K562 (cell line): ENCODE measurements around the gene IL1R1. TPM values are rescaled to one million over a fixed set of nuclear protein-coding genes. Genes with fewer than 3 reads are reported as not detected.

Experiments
- ATAC-seq: fragments of 200-7000 bp; cut with Tn5 transposase; 3 replicates; pipeline ENCODE4 v1.9.1; 2020; ENCODE audit warnings: moderate library complexity
- BruUV-seq: library from RNA; stranded (reverse); fragments of 400-500 nt; replicated peaks from 2 replicates; lab custom pipeline; 2021; lab: Mats Ljungman, UMichigan
- CTCF ChIA-PET: fragments of 300-600 bp; formaldehyde crosslinking; extraction: SDS; loops from one replicate; lab custom pipeline; 2021; ENCODE audit warnings: low intra/inter-chr PET ratio; lab: Yijun Ruan, JAX
- POLR2A ChIA-PET: fragments of 300-600, 350-650 bp; sonication (Branson Sonifier 250); formaldehyde crosslinking; extraction: SDS; loops from one replicate; lab custom pipeline; 2021; ENCODE audit warnings: antibody characterized with exemption, inconsistent platforms; lab: Yijun Ruan, JAX
- DNase-seq, 4 experiments: peaks; one replicate each; pipeline versions ENCODE4 v3.0.0 to v3.0.0-alpha.2; 2011 to 2018; ENCODE audit warnings: low spot score in 3 of 4, mixed read lengths in 3 of 4; ENCODE audit errors: extremely low read depth in 1 of 4
- FAIRE-seq: peaks from 2 replicates; lab custom pipeline; 2011; peaks lifted over from hg19 to GRCh38; lab: Jason Lieb, UNC
- H2AFZ ChIP-seq: 2 replicates; pipeline ENCODE4 v1.6.0; 2011; ENCODE audit warnings: low read depth, low read length, control low read depth, inconsistent platforms
- H3K27ac ChIP-seq: fragments of 200-600 bp; 3 replicates; pipeline ENCODE4 v1.8.0; 2011; ENCODE audit warnings: low read depth, mild to moderate bottlenecking, control low read depth, inconsistent platforms, low read length, moderate library complexity, mixed read lengths; ENCODE audit errors: extremely low read depth
- H3K27me3 ChIP-seq, 2 experiments: fragments of 300-600 bp in 1 of 2; 2 replicates in 1 of 2; 3 replicates in 1 of 2; pipeline versions ENCODE4 v1.6.0 to v1.8.0; 2011; ENCODE audit warnings: inconsistent platforms in 2 of 2, low read length in 2 of 2, mild to moderate bottlenecking in 1 of 2, mixed read lengths in 1 of 2, moderate library complexity in 1 of 2; ENCODE audit not compliant: control insufficient read depth in 2 of 2, insufficient read depth in 2 of 2
- H3K36me3 ChIP-seq: fragments of 300-600 bp; 3 replicates; pipeline ENCODE4 v1.8.0; 2011; ENCODE audit warnings: mild to moderate bottlenecking, low read length, inconsistent platforms; ENCODE audit not compliant: control insufficient read depth, insufficient read depth
- H3K4me1 ChIP-seq, 2 experiments: fragments of 200-600 bp in 1 of 2; replicated peaks in 1 of 2; 2 replicates in 1 of 2; 3 replicates in 1 of 2; pipeline versions ENCODE4 v1.5.1 to v1.8.0; 2011; ENCODE audit warnings: inconsistent platforms in 2 of 2, low read length in 2 of 2, mild to moderate bottlenecking in 1 of 2, mixed read lengths in 1 of 2, moderate library complexity in 1 of 2; ENCODE audit not compliant: control insufficient read depth in 2 of 2, insufficient read depth in 2 of 2
- H3K4me2 ChIP-seq: 2 replicates; pipeline ENCODE4 v1.6.1; 2011; ENCODE audit warnings: low read length, control low read depth, inconsistent platforms, mixed read lengths; ENCODE audit not compliant: insufficient read depth
- H3K4me3 ChIP-seq: fragments of 200-600 bp; sonication (generic), shearing (Covaris generic); 2 replicates; pipeline ENCODE4 v1.5.1; 2016; ENCODE audit warnings: control low read depth, inconsistent platforms
- H3K79me2 ChIP-seq: fragments of 200-600 bp; 3 replicates; pipeline ENCODE4 v1.8.0; 2011; ENCODE audit warnings: low read length, inconsistent platforms; ENCODE audit not compliant: control insufficient read depth, insufficient read depth
- H3K9ac ChIP-seq, 2 experiments: 2 replicates each; pipeline versions ENCODE4 v1.6.0 to v1.6.1; 2011; ENCODE audit warnings: low read depth in 2 of 2, low read length in 2 of 2, control low read depth in 1 of 2, inconsistent platforms in 1 of 2, mild to moderate bottlenecking in 1 of 2, mixed read lengths in 1 of 2; ENCODE audit not compliant: insufficient read depth in 1 of 2
- H3K9me1 ChIP-seq: one replicate; pipeline ENCODE4 v1.6.0; 2011; ENCODE audit warnings: inconsistent platforms, mild to moderate bottlenecking, low read length, moderate library complexity; ENCODE audit not compliant: control insufficient read depth, insufficient read depth
- H3K9me3 ChIP-seq: replicated peaks from 2 replicates; pipeline ENCODE4 v1.5.1; 2011; ENCODE audit warnings: low read depth, low read length, inconsistent platforms; ENCODE audit not compliant: control insufficient read depth, insufficient read depth
- H4K20me1 ChIP-seq: replicated peaks from 2 replicates; pipeline ENCODE4 v1.6.1; 2011; ENCODE audit warnings: low read length, inconsistent platforms, mixed read lengths; ENCODE audit not compliant: control insufficient read depth, insufficient read depth
- ARHGAP35 ChIP-seq: fragments of 450-650 bp; IDR thresholded peaks from 2 replicates; pipeline ENCODE4 v1.6.1; 2018; ENCODE audit not compliant: partially characterized antibody
- ARID2 ChIP-seq: fragments of 450-650 bp; IDR thresholded peaks from 2 replicates; pipeline ENCODE4 v1.6.1; 2017; ENCODE audit warnings: antibody characterized with exemption, mild to moderate bottlenecking
- ASH1L ChIP-seq: fragments of 450-650 bp; IDR thresholded peaks from 2 replicates; pipeline ENCODE4 v1.6.1; 2018; ENCODE audit warnings: borderline replicate concordance, mild to moderate bottlenecking, low read depth; ENCODE audit not compliant: partially characterized antibody
- BRD9 ChIP-seq: fragments of 450-650 bp; IDR thresholded peaks from 2 replicates; pipeline ENCODE4 v1.6.1; 2018; ENCODE audit warnings: low read depth; ENCODE audit not compliant: partially characterized antibody
- CBFA2T2 ChIP-seq: fragments of 450-650 bp; conservative IDR thresholded peaks from 2 replicates; pipeline ENCODE4 v1.6.1; 2017; ENCODE audit warnings: mild to moderate bottlenecking
- CBX8 ChIP-seq: fragments of 200-600 bp; sonication (generic); IDR thresholded peaks from 2 replicates; pipeline ENCODE4 v1.6.1; 2012; ENCODE audit warnings: borderline replicate concordance, mixed run types, low read depth, mild to moderate bottlenecking, moderate library complexity, mixed read lengths, low read length, control low read depth, inconsistent platforms; ENCODE audit not compliant: poor library complexity, severe bottlenecking; ENCODE audit errors: extremely low read depth
- CEBPB ChIP-seq: fragments of 450-650 bp; IDR thresholded peaks from 2 replicates; pipeline ENCODE4 v1.6.1; 2016; ENCODE audit warnings: missing genetic modification characterization, missing compliant biosample characterization
- FOXJ3 ChIP-seq: sonication (generic); formaldehyde crosslinking; IDR thresholded peaks from 2 replicates; pipeline ENCODE4 v1.4.0; 2020; ENCODE audit warnings: mild to moderate bottlenecking, missing genetic modification reagents
- MYC ChIP-seq, 2 experiments: fragments of 250-450 bp in 1 of 2; sonication (Bioruptor Pico) in 1 of 2; IDR thresholded peaks; 2 replicates each; pipeline versions ENCODE4 v1.5.1 to v1.6.1; 2012 to 2021; ENCODE audit warnings: low read depth in 2 of 2, borderline replicate concordance in 1 of 2, improper control_type of control experiment in 1 of 2, low read length in 1 of 2, mild to moderate bottlenecking in 1 of 2, moderate library complexity in 1 of 2
- NFATC3 ChIP-seq: fragments of 450-650 bp; IDR thresholded peaks from 2 replicates; pipeline ENCODE4 v1.6.1; 2017; ENCODE audit warnings: mild to moderate bottlenecking
- RBM17 ChIP-seq: fragments of 200-400 bp; formaldehyde crosslinking; IDR thresholded peaks from 2 replicates; pipeline ENCODE4 v1.6.1; 2017; ENCODE audit warnings: low read depth, mild to moderate bottlenecking, low read length, borderline replicate concordance
- RBM25 ChIP-seq: fragments of 200-400 bp; formaldehyde crosslinking; IDR thresholded peaks from 2 replicates; pipeline ENCODE4 v1.6.1; 2018; ENCODE audit warnings: low read length, low read depth, moderate library complexity; ENCODE audit not compliant: severe bottlenecking
- RFX5 ChIP-seq: IDR thresholded peaks from 2 replicates; pipeline ENCODE4 v1.6.1; 2011; ENCODE audit warnings: low read depth, mild to moderate bottlenecking, improper control_type of control experiment, low read length
- SMARCA4 ChIP-seq: fragments of 450-650 bp; IDR thresholded peaks from 2 replicates; pipeline ENCODE4 v1.6.1; 2016
- TFAM ChIP-seq: fragments of 250-450 bp; sonication (Bioruptor Pico); conservative IDR thresholded peaks from 2 replicates; pipeline ENCODE4 v1.5.0; 2021; ENCODE audit warnings: mild to moderate bottlenecking, moderate library complexity
- THRAP3 ChIP-seq: fragments of 450-650 bp; IDR thresholded peaks from 2 replicates; pipeline ENCODE4 v1.6.1; 2016; ENCODE audit warnings: mild to moderate bottlenecking, inconsistent platforms, borderline replicate concordance
- ZNF143 ChIP-seq: sonication (generic); formaldehyde crosslinking; IDR thresholded peaks from 2 replicates; pipeline ENCODE4 v1.9.0; 2022; ENCODE audit warnings: mild to moderate bottlenecking, missing genetic modification reagents
- ZNF224 ChIP-seq: sonication (generic); formaldehyde crosslinking; IDR thresholded peaks from 2 replicates; pipeline ENCODE4 v1.8.0; 2022; ENCODE audit warnings: mild to moderate bottlenecking, missing genetic modification reagents
- ZNF263 ChIP-seq: sonication (generic); formaldehyde crosslinking; IDR thresholded peaks from 2 replicates; pipeline ENCODE4 v1.8.0; 2022; ENCODE audit warnings: mild to moderate bottlenecking, missing genetic modification reagents, borderline replicate concordance
- WGBS: fragments of 100-300 bp; shearing (Covaris generic); methylation state at CpG from one replicate; pipeline ENCODE4 v1.1.6; 2016; ENCODE audit warnings: low coverage, mixed read lengths; ENCODE audit not compliant: insufficient coverage; ENCODE audit errors: missing lambda C conversion rate; 5-methylcytosine and 5-hydroxymethylcytosine counted together
- in situ Hi-C: fragments of 300-500 bp; cut with MboI; formaldehyde crosslinking; loops from 4 replicates; pipeline ENCODE4 v1.15.0; 2018; ENCODE audit warnings: inconsistent platforms, mixed read lengths
- intact Hi-C: fragments of 100-400 bp; cut with micrococcal nuclease; formaldehyde crosslinking; loops from 2 replicates; pipeline ENCODE4 v1.14.2; 2022
- polyA plus RNA-seq, 8 experiments: library from polyadenylated mRNA; depleted of rRNA in 4 of 8; stranded (reverse) in 5 of 8; unstranded in 3 of 8; fragments of >200 nt; fragmentation: Nextera tagmentation in 2 of 8; fragmentation: Illumina TruSeq in 1 of 8; extraction: Ambion mirVana in 2 of 8; extraction: Trizol in 1 of 8; gene quantifications; 2 replicates each; pipeline versions ENCODE4 v1.2.1 to v1.2.3, GENCODE V29; 2011 to 2014; ENCODE audit warnings: inconsistent platforms in 1 of 8, missing spikeins in 1 of 8
- total RNA-seq, 7 experiments: library from RNA; depleted of rRNA in 6 of 7; stranded (reverse); fragments of >200 nt in 6 of 7; fragmentation: Illumina TruSeq in 2 of 7; extraction: Trizol in 2 of 7; gene quantifications; 2 replicates each; pipeline versions ENCODE4 v1.2.1 to v1.2.3, GENCODE V29; 2011 to 2021; ENCODE audit warnings: low replicate concordance in 1 of 7

Gene IL1R1
- total and polyA plus RNA-seq, 9 of the 15 experiments (the other 6 are each of a cell fraction or from before 2014, with no cell fraction given), result 0.81 to 3.9 (median 1.6) TPM

DNA sequence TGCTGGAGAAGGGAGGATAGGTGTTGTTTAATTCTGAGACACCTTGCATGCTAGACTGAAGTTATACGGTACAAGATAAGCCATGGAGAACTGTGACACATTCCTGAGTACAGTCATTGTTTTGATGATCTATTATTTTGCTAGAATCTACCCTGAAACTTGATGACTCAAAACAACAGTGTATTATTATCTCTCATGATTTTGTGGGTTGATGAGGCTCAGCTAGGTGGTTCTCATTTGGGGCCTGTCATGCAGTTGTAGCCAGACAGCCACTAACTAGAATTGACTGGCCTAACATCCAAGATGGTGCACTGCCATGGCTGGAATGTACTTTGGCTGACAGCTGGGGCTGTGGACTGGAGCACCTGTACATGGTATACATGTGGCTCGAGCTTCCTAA lies 5.4 kb upstream of the IL1R1 start:
- no TSS peak for BruUV-seq
- no peak for ATAC-seq
- no peaks in the 10 kb centered on the region for H4K20me1 ChIP-seq
- no peak overlapping the region for H3K9ac ChIP-seq
- H3K4me2 ChIP-seq, result no peak overlapping the region
- DNase-seq, result no peak
- peaks cover 2 to 5% of the 10 kb centered on the region in 2 experiments for H3K4me1 ChIP-seq
- H3K27me3 ChIP-seq, result no peaks in the 10 kb centered on the region; a peak in 1 of 5 replicates
- H3K79me2 ChIP-seq, result no peaks in the 10 kb centered on the region
- no peaks in the 10 kb centered on the region for H3K9me3 ChIP-seq
- in situ Hi-C loops, result no loop called here
- H3K4me3 ChIP-seq, result no peak overlapping the region
- no peak for TF ChIP-seq ARID2
- no peak for TF ChIP-seq BRD9
- no peak for TF ChIP-seq CBX8
- TF ChIP-seq THRAP3, result no peak
- no peak for TF ChIP-seq ZNF143
- no peak for TF ChIP-seq TFAM (CRISPR knock-in tag)
- H3K36me3 ChIP-seq, result no peaks in the 10 kb centered on the region
- intact Hi-C loops, result no loop called here
- ChIA-PET CTCF (no interaction called here), POLR2A (no interaction called here)
- no peak overlapping the region for H3K27ac ChIP-seq
- 8% methylated on average over 2 of the region's 2 CpGs for WGBS
- H3K9me1 ChIP-seq, result no peaks in the 10 kb centered on the region
- no peak overlapping the region for H2AFZ ChIP-seq
- FAIRE-seq, result no peak

DNA sequence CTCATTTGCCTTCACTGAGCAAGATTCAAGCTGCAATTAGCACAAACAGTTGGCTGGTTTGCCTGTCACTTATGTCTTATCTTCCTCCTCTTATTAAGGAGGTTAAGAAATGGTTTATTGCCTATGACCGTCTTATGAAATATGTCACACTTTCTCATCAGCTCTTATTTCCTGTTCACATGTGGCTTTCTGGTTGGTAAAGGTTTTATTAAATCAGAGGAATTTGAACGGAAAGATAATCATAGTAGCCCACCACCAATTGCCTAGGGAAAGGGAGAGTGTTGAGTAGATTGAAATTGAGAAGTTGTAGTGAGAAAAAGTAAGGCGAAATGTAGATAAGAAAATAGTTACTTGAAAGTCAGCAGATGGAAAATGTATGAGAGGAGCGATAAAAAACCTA lies 4.2 kb upstream of the IL1R1 start:
- in situ Hi-C loops, result no loop called here
- intact Hi-C loops, result no loop called here
- Histone ChIP-seq H3K4me1 (peaks cover 11% of the 10 kb centered on the region in 2 experiments), H3K36me3 (no peaks in the 10 kb centered on the region), H4K20me1 (no peaks in the 10 kb centered on the region), H3K9me1 (no peaks in the 10 kb centered on the region), H2AFZ (no peak overlapping the region), H3K9me3 (0 out of 2 replicates have a peak, but pooled peaks cover under 1% of the 10 kb centered on the region), H3K79me2 (no peaks in the 10 kb centered on the region), H3K4me3 (no peak overlapping the region), H3K4me2 (no peak overlapping the region), H3K9ac (no peak overlapping the region), H3K27me3 (no peaks in the 10 kb centered on the region; a peak in 1 of 5 replicates), H3K27ac (no peak overlapping the region)
- peak; percentile 23 for FAIRE-seq
- ChIA-PET POLR2A (no interaction called here), CTCF (no interaction called here)
- WGBS, result 4% methylated on average over 4 of the region's 4 CpGs
- no TSS peak for BruUV-seq
- ATAC-seq, result no peak
- DNase-seq, result no peak
- TF ChIP-seq FOXJ3 (CRISPR knock-in tag) (no peak), CEBPB (tag) (peak; percentile 33; the same call in 1 of the 2 replicates), ZNF224 (CRISPR knock-in tag) (no peak), ZNF263 (no peak), RBM25 (no peak), MYC (IDR thresholded peaks at IDR 0.05; ENCODE audit: low read depth, low read length) (0 out of 2 replicates have a peak, but pooled peaks have one; percentile 19), MYC (CRISPR knock-in tag; IDR thresholded peaks at IDR 0.05; ENCODE audit: borderline replicate concordance, low read depth) (no peak), SMARCA4 (peak; percentile 23; the same call in 1 of the 2 replicates), RBM17 (no peak), ARHGAP35 (no peak), ASH1L (no peak), NFATC3 (0 out of 2 replicates have a peak, but pooled peaks have one; percentile 35), RFX5 (no peak), CBFA2T2 (0 out of 2 replicates have a peak, but pooled peaks have one; percentile 6)
